Stimulated activated CD4-positive, alpha-beta T cell treated with anti-CD3 and anti-CD28 coated beads, Interleukin-1b, Interleukin-23, amount 100 ng/mL, for 4 hours (primary cell): ENCODE data around the gene PARVA.

Experiments
- DNase-seq, 2 donors: peaks; one replicate each; pipeline ENCODE4 v3.0.0-alpha.2; 2020; ENCODE audit warnings: low read depth in 2 of 2

PARVA gene

GRCh38 chr11:12456651-12457579 is 79.5 kb downstream of the PARVA start:
- no peak for DNase-seq

- no peak for DNase-seq
Observed at GRCh38 chr11:12458042-12458441, 80.7 kb downstream of the PARVA start.

DNA sequence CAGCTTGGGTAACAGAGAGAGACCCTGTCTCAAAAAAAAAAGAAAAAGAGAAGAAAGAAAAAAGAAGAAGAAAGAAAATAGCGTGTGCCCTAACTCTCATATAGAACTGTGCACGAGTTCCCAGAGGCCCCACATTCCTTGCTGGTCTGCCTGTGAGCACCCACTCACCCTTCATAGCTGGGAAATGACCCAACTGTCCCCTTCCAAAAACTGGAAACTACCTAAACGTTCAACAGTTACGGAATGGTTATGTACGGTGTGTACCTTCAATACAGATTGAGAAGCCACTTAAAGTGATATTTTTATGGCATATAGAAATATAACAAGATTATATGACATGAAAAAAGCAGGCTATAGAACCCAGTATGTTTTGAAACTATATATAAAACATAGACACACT is 82.0 kb downstream of the PARVA start:
- no peak for DNase-seq

GRCh38 chr11:12459865-12460444 is 82.6 kb downstream of the PARVA start:
- no peak for DNase-seq

- no peak for DNase-seq
Observed at GRCh38 chr11:12460466-12460865, 83.1 kb downstream of the PARVA start.

GRCh38 chr11:12461516-12461915 is 84.1 kb downstream of the PARVA start:
- DNase-seq, result no peak

DNA sequence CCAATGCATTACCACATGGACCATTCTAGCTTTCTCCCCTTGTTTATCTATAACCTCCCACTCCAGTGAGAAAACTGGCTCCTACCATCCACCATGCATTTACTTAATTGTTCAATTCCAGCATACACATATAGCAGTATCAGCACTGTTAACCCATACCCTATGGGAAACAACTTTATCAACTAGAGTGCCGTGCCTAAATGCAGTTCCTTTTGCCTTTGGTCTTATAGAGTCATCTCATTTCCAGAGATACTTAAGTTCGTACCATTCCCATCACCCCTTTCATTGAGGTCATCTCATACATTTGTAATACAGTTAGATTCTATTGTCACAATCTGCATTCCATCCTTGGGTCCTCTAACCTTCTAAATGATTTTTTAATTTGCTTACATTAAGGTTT is 86.9 kb downstream of the PARVA start:
- DNase-seq, result no peak

GRCh38 chr11:12465332-12465731 is 88.0 kb downstream of the PARVA start:
- no peak for DNase-seq

DNA sequence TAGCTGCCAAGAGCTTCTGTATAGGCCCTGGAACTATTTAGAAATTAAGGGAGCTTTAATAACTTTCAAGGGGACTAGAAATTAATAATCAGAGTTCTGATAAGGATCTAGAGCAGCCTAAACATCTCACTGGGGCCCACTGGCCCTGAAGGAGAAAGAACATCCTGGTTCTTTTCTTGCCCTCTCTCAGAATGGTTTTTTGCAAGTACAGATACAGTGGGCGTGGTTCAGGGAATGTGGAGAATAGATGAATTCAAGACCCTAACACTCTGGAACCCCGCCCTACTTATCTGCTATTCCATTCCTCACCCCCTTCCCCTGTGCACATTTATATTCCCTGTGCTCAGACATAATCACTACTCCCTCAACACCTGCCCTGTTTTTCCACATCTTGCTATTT is 90.2 kb downstream of the PARVA start:
- DNase-seq, result no peak

- DNase-seq, result no peak
Observed at GRCh38 chr11:12469451-12469850, 92.1 kb downstream of the PARVA start.

DNA sequence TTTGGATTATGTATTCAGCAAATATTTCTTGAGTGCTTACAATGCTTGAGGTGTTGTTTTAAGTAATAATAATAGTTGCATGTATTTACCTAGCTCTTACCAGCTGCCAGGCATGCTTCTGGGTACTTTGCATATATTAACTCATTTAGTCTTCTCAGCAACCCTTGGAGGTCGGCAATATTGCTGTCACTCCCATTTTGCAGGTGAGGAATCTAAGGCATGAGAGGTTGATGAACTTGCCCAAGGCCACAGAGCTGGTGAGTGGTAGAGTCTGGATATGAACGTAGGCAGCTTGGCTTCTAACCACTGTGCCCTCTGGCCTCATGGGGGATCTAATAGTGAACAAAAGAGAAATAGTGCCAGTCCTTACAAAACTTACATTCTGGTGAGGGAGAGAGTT is 92.9 kb downstream of the PARVA start:
- DNase-seq, result no peak

DNA sequence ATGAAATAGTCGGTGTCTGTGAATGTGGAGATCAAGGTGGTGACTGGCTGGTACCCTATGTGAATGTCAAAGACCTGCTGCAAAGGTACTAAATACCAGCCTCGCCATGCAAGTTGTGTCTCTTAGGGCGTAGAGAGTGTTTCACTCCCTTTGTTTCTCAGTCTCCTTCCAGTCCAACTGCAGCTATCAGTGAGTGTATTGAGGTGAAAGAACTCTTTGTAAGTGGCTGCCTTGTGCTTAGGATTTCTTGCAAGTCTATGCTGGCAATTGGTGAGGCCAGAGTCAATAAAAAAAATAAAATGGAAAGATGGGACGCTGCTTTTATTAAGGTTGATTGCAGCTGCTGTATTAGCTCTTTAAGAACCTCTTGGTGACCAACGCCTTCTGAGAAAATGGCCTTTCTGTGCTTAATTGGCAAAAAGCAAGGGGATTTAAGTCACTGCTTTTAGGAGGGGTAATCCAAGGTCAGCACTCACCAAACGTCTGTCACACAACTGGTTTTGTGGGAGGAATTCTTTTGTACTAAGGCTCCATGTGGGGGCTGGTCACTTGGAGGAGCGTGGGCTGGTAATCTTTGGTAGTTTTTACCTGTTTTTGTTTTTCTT is 95.1 kb downstream of the PARVA start:
- no peak for DNase-seq

DNA sequence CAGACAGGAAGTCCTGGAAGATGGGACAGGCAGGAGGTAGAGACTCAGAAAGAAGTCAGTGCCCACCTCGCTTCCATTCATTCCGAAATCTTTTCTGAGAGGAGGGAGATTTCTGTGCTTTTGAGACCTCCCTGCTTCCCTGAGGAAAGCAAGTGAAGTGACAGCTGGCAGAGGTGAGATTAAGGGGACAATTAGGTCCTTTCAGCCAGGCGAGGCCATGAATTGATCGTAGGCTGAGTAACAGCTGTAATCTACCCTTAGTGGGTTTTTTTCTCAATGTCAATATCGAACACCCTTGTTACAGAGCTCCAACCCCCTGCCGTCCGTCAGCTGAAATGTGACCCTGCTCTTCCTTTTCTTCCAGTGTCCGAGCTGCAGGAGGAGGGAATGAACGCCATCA is 96.0 kb downstream of the PARVA start:
- no peak for DNase-seq

DNA sequence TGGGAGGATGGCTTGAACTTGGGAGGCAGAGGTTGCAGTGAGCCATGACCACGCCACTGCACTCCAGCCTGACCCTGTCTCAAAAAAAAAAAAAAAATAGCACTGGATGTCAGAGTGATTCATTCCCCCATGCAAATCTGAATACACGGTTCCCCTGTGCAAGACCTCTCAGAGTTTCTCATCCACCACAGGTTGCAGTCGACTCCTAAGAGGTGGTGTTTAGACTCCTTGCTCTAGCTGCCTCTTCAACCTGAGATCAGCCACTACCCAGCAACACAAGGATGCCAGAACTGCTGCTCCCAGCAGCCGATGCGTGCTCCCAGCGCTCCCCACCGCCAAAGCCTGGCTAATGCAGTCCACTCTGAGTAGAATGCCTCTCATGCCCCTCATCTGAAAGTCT is 97.5 kb downstream of the PARVA start:
- DNase-seq, result no peak

DNA sequence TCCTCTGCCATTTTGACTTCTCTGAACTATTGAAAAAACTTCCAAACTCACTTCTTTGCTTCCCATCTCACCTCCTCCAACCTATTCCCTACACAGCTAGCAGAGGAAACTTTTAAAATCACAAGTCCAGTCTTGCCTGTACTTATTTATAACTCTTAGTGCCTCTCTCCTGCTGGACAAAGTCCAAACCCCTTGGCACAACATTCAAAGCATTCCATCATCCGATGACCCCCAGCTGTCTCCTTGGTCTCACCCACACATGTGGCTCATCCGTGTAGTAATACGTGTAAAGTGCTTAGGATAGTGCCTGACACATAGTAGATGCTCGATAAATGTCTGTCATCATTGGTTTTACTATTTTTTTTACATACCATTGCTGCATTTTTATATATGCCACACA is 101.4 kb downstream of the PARVA start:
- no peak for DNase-seq

DNA sequence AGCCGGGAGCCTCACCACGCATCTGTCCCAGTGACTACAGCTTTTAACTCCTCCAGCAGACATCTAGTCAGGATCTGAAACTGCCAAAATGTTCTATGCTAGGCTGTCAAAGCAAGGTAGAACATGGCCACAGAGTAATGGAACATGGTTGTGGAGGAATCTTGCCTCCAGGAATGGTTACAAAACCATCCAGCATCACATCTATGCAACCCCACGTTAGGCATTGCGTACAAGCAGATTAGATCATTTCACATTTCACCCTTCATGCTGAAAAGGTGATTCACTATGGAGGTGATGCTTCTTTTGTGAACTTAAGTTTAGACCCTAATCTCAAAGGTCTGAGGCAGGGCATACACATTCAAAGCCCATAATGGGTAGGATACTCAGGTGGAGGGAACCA is 103.0 kb downstream of the PARVA start:
- no peak for DNase-seq

DNA sequence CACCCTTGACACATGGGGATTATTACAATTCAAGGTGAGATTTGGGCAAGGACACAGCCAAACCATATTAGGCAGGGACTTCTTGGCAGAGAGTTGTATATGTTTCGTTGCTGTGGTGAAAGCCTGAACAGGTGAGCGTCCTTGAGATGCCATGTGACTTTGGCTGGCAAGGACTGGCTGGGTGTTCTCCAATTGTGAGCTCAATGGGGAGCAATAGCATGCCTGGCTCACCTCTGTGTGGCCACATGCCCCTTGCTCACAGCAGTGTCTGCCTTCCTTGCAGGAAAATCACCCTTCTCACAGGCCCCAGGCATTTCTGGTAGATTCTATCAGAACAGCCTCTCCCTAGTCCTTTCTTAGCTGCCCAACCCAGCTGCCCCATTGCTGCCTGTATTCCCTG is 105.5 kb downstream of the PARVA start:
- no peak for DNase-seq

GRCh38 chr11:12483604-12484003 is 106.2 kb downstream of the PARVA start:
- no peak for DNase-seq

GRCh38 chr11:12485328-12485727 is 108.0 kb downstream of the PARVA start:
- no peak for DNase-seq

GRCh38 chr11:12489246-12489772 is 111.9 kb downstream of the PARVA start:
- DNase-seq, result no peak

DNA sequence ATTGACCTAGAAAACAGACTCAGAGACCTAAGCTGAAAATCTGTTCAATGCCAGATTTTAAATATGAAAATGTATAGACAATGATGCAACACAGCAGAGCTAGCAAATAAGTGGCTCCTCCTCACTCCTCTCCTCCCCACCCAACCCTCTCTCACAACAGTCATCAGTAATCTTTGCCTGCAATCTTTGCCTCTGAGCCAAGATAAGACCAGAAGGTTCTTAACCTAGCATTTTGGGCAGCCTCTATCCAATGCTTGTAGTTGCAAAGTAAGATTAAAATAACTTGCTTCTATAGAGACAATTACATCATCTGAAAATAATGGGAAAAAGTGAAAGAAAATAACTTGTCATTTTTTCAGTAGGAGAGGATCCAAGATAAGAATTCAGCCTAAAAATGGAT is 117.3 kb downstream of the PARVA start:
- DNase-seq, result no peak

- DNase-seq, result no peak
Observed at GRCh38 chr11:12496181-12497025, 119.0 kb downstream of the PARVA start.
